ENCODE measurements around the gene RPS5. TPM values are rescaled to one million over a fixed set of nuclear protein-coding genes. Genes with fewer than 3 reads are reported as not detected.
A peak's percentile ranks its signal among the peaks of the same experiment; 100 is the strongest.

The RPS5 gene
- total RNA-seq, 1 donor from 2014 or later, result 1,209 TPM

GRCh38 chr19:58362272-58362994 is 24.6 kb upstream of the RPS5 start, which contains the start of gene ZNF497:
TSS of gene ZNF497 (minus strand) at chr19:58362751. CDS start at chr19:58357635, 5,116 bp downstream.
- no peaks in the 10 kb centered on the region for H3K36me3 Mint-ChIP-seq (ENCODE audit: low read depth)
- H3K4me3 Mint-ChIP-seq, result peak within 1 kb of the TSS; percentile 98
- peak within 1 kb of the TSS; percentile 99 for H3K27ac Mint-ChIP-seq (ENCODE audit: unreplicated experiment)
- DNase-seq (ENCODE audit: low read depth, low spot score), result peak; percentile 93
- peaks cover 15% of the 10 kb centered on the region for H3K4me1 Mint-ChIP-seq
- H3K27me3 Mint-ChIP-seq (ENCODE audit: low read depth), result peaks cover 2% of the 10 kb centered on the region
- no peak for TF ChIP-seq CTCF (conservative IDR thresholded peaks at IDR 0.05)
- H3K9me3 Mint-ChIP-seq, result no peaks in the 10 kb centered on the region

- Mint-ChIP-seq H3K36me3 (ENCODE audit: low read depth) (no peaks in the 10 kb centered on the region), H3K27me3 (ENCODE audit: low read depth) (peaks cover 2% of the 10 kb centered on the region), H3K4me3 (peak overlapping the region; percentile 69), H3K9me3 (no peaks in the 10 kb centered on the region), H3K4me1 (peaks cover 15% of the 10 kb centered on the region), H3K27ac (ENCODE audit: unreplicated experiment) (no peak overlapping the region)
- TF ChIP-seq CTCF (conservative IDR thresholded peaks at IDR 0.05), result no peak
- DNase-seq (ENCODE audit: low read depth, low spot score), result no peak
Measured at GRCh38 chr19:58364146-58364545, 22.9 kb upstream of the RPS5 start.

- Mint-ChIP-seq H3K36me3 (ENCODE audit: low read depth) (no peaks in the 10 kb centered on the region), H3K4me1 (peaks cover 6% of the 10 kb centered on the region), H3K4me3 (peak overlapping the region; percentile 49), H3K27ac (ENCODE audit: unreplicated experiment) (no peak overlapping the region), H3K27me3 (ENCODE audit: low read depth) (peaks cover 2% of the 10 kb centered on the region), H3K9me3 (no peaks in the 10 kb centered on the region)
- no peak for TF ChIP-seq CTCF (conservative IDR thresholded peaks at IDR 0.05)
- no peak for DNase-seq (ENCODE audit: low read depth, low spot score)
Measured at GRCh38 chr19:58366585-58367430, 20.3 kb upstream of the RPS5 start.

GRCh38 chr19:58367698-58368454 is 19.2 kb upstream of the RPS5 start:
- no peaks in the 10 kb centered on the region for H3K36me3 Mint-ChIP-seq (ENCODE audit: low read depth)
- H3K27me3 Mint-ChIP-seq (ENCODE audit: low read depth), result no peaks in the 10 kb centered on the region
- no peak for TF ChIP-seq CTCF (conservative IDR thresholded peaks at IDR 0.05)
- no peaks in the 10 kb centered on the region for H3K4me1 Mint-ChIP-seq
- no peak overlapping the region for H3K4me3 Mint-ChIP-seq
- no peaks in the 10 kb centered on the region for H3K9me3 Mint-ChIP-seq
- no peak overlapping the region for H3K27ac Mint-ChIP-seq (ENCODE audit: unreplicated experiment)
- DNase-seq (ENCODE audit: low read depth, low spot score), result no peak

Data from neural crest cell (in vitro differentiated cells).